ENCODE measurements around the gene ASB2. TPM values are rescaled to one million over a fixed set of nuclear protein-coding genes. Genes with fewer than 3 reads are reported as not detected.

The ASB2 gene
- total and polyA plus RNA-seq, 8 donors = 2.0 to 199 (median 18.7) TPM

DNA sequence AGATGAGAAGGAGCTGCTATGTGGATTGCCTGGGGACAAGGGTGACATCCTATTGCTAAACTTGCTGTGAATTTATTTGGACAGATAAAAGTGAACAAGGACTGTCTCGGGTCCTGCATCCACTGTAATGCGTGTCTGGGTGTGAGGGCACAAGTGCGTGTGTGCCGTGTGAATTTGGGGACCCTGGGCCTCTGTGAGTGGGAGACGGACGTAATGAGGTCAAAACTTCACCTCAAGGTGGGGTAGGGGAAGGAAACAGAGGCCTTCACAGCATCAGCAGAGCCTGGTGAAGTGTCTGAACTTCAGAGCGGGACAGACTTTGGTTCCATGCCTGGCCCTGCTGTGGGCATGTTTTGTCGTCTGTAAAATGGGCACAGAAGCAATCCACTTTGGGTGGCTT lies 14.8 kb downstream of the ASB2 start:
- DNase-seq = no peak
- TF ChIP-seq POLR2AphosphoS5 (IDR thresholded peaks at IDR 0.05) (no peak), EP300 (IDR thresholded peaks at IDR 0.05) (no peak)
- Histone ChIP-seq H3K9me3 (no peaks in the 10 kb centered on the region), H3K4me1 (peaks cover 36 to 83% (median 54%) of the 10 kb centered on the region in 4 donors), H3K27ac (peak overlapping the region in 4 of 5 donors; percentile 7 to 78 (median 20)), H3K27me3 (no peaks in the 10 kb centered on the region), H3K36me3 (no peaks in the 10 kb centered on the region), H3K4me3 (no peak overlapping the region)
- 79 to 92% (median 90%) methylated on average over 8 of the region's 8 CpGs for WGBS, 5 donors
- intact Hi-C loops (cut with DNase I; ENCODE audit: low total_unique reads) = no loop called here

DNA sequence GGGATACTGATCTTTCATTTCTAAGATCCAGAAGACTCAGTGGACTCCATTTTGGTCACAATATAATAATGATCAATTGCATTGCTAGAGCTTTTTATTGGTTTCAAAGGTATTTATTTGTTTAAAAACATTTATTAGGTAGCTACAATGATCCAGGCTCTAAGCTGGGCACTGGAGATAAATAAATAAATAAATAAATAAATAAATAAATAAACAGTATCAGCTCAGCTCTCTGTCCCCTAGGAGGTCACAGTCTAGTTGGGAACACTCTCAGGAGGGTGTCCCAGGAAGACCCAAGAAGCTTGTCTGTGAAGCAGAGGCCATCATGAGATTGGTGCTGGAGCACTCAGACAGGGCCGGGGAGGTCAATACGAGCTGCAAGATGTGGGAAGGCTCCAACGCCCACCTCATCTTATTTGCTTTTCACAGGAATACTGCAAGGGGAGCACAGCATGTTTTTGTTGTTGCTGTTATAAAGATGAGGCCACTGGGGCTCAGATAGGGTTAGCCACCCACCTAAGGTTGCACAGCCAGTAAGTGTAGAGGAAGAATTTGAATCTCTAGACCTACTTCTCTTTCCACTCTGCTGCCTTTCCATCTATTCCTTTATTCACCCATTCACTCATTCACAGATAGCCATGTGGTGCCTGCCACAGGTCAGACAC lies 15.5 kb downstream of the ASB2 start:
- no peaks in the 10 kb centered on the region for H3K27me3 ChIP-seq
- intact Hi-C loops (cut with DNase I; ENCODE audit: low total_unique reads) = no loop called here
- no peaks in the 10 kb centered on the region for H3K9me3 ChIP-seq
- DNase-seq = no peak
- peak overlapping the region in 4 of 5 donors; percentile 29 to 78 (median 64) for H3K27ac ChIP-seq
- no peaks in the 10 kb centered on the region for H3K36me3 ChIP-seq
- TF ChIP-seq CTCF (IDR thresholded peaks at IDR 0.05) (no peak), POLR2A (IDR thresholded peaks at IDR 0.05) (no peak), EP300 (IDR thresholded peaks at IDR 0.05) (no peak)
- peaks cover 43 to 83% (median 58%) of the 10 kb centered on the region in 4 donors for H3K4me1 ChIP-seq
- 80 to 89% (median 87%) methylated on average over 3 of the region's 3 CpGs for WGBS, 5 donors
- H3K4me3 ChIP-seq = no peak overlapping the region

DNA sequence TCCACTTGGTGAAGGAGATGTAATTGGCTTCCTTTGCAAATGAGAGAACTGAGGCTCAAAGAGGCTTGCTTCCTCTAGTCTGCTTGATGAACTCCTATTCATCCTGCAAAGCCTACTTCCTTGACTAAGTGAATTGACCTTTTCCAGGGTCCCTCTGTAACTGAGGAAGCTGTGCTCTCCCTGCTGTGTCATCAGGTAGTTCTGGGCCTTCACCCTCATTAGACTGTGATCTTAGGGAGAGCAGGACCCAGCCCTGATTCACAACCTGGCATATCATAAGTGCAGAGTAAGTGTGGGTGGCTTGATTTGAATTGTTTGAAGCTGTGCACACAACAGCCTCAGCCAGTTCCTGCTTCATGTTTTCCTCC lies 16.3 kb downstream of the ASB2 start:
- no peaks in the 10 kb centered on the region for H3K9me3 ChIP-seq
- DNase-seq = peak in 1 of 2 donors; percentile 35
- H3K27ac ChIP-seq = peak overlapping the region in 4 of 5 donors; percentile 38 to 78 (median 64)
- H3K27me3 ChIP-seq = no peaks in the 10 kb centered on the region
- intact Hi-C loops (cut with DNase I; ENCODE audit: low total_unique reads) = no loop called here
- no peaks in the 10 kb centered on the region for H3K36me3 ChIP-seq
- H3K4me1 ChIP-seq = peaks cover 46 to 83% (median 61%) of the 10 kb centered on the region in 4 donors
- H3K4me3 ChIP-seq = no peak overlapping the region
- no peak for TF ChIP-seq CTCF (IDR thresholded peaks at IDR 0.05)

DNA sequence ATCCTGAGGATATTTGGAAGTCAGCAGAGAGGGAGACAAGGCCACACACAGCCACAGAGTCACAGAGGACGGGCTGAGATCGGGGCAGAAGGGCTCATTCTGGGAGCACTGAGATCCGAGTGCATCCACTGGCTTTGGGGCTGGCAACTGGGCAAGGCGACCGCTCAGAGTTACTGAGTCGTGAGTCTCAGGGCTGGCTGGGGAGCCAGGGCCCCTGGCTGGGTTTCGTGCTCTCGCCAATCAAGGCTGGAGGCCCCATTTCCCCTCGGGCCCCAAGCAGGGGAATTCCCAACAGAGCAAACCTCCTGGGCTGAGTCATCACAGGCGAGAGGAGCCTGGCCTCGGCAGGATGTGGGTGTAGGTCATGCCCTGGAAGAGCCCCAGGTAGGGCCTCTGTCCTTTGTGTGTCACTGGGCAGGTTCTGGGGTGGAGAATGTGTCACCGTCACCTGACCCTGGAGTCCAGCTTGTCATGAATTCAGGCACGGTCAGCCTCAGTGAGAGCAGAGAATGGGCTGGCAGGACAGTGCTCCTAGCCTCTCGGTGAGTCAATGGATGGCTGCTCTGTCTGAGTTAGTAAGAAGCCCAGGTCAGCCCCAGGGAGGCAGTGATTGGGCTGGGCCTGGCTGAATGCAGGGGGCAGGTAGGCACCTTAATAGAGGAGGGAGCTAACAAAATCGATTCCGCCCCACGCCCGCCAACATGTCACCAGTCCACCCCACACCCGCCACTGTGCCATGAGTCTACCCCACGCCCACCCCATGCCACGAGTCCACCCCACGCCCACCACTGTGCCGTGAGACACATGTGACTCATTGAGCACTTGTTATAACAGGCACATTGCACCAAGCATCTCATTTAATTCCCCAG lies 16.9 kb downstream of the ASB2 start:
- no peaks in the 10 kb centered on the region for H3K27me3 ChIP-seq
- no peak overlapping the region for H3K4me3 ChIP-seq
- no peaks in the 10 kb centered on the region for H3K9me3 ChIP-seq
- TF ChIP-seq CTCF (IDR thresholded peaks at IDR 0.05) (no peak), EP300 (IDR thresholded peaks at IDR 0.05) (no peak), POLR2AphosphoS5 (IDR thresholded peaks at IDR 0.05) (peak in 2 of 3 donors; percentile 27 to 66), POLR2A (IDR thresholded peaks at IDR 0.05) (no peak)
- H3K36me3 ChIP-seq = no peaks in the 10 kb centered on the region
- peaks cover 46 to 83% (median 64%) of the 10 kb centered on the region in 4 donors for H3K4me1 ChIP-seq
- intact Hi-C loops (cut with DNase I; ENCODE audit: low total_unique reads) = no loop called here
- 46 to 67% (median 53%) methylated on average over 18 to 23 of the region's 23 CpGs for WGBS, 5 donors
- H3K27ac ChIP-seq = peak overlapping the region in 4 of 5 donors; percentile 38 to 78 (median 64)
- peak; percentile 77 to 94 for DNase-seq
